ENCODE measurements around the gene POU2AF3. TPM values are rescaled to one million over a fixed set of nuclear protein-coding genes. Genes with fewer than 3 reads are reported as not detected.

Gene POU2AF3
- total and polyA plus RNA-seq, 2 donors (not counting 1 experiment from before 2014, with no cell fraction given): 0.51 to 2.1 TPM

DNA sequence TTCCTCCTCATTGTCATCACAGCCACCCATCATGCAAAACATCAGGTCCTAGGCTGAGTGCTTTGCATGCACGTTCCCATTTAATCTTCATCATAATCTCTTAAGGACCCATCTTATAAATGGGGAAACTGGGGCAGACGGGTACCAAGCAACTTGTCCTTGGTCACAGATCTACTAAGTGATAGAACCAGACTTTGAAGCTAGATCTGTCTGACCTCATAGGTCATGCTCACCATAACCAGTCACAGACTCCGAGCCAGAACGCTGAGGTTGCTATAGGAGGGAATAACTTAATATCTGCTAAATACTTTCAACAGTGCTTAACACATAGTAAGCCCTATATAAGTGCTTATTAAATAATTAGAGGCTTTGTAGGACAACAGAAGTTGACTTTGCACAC, 37.7 kb downstream of the POU2AF3 start:
- ChIA-PET CTCF (interaction anchor here (1.2 kb wide), 1 partner anchor 87 kb away, joined by 5 read pairs; no protein-coding TSS in a partner anchor), POLR2A (no interaction called here)
- intact Hi-C loops (cut with micrococcal nuclease): no loop called here
- Histone ChIP-seq H4K20me1 (ENCODE audit: control insufficient read depth, insufficient read depth, low read length, poor library complexity, severe bottlenecking) (no peaks in the 10 kb centered on the region), H3K9ac (ENCODE audit: low read length) (no peak overlapping the region), H2AFZ (ENCODE audit: insufficient read depth, low read depth, low read length, poor library complexity, severe bottlenecking) (no peak overlapping the region), H3K4me1 (ENCODE audit: control insufficient read depth in 2 of 2, insufficient read depth in 2 of 2, low read length in 2 of 2) (no peaks in the 10 kb centered on the region), H3K4me3 (ENCODE audit: control extremely low read depth in 1 of 5, extremely low read depth in 1 of 5, insufficient read depth in 1 of 5, low read depth in 2 of 5, low read length in 4 of 5) (no peak overlapping the region), H3K9me3 (ENCODE audit: control extremely low read depth in 1 of 3, control insufficient read depth in 2 of 3, insufficient read depth in 1 of 3, low read length in 2 of 3) (peaks cover 0 to 5% (median 1%) of the 10 kb centered on the region in 3 donors), H3K36me3 (replicated peaks in 1 of 2; ENCODE audit: control extremely low read depth in 1 of 2, control insufficient read depth in 1 of 2, extremely low read depth in 1 of 2, insufficient read depth in 2 of 2, low read length in 1 of 2) (no peaks in the 10 kb centered on the region), H3K27me3 (replicated peaks in 1 of 4; ENCODE audit: control extremely low read depth in 1 of 4, control insufficient read depth in 3 of 4, insufficient read depth in 4 of 4, low read length in 3 of 4) (no peaks in the 10 kb centered on the region), H3K4me2 (replicated peaks; ENCODE audit: low read depth, low read length, poor library complexity, severe bottlenecking) (no peak overlapping the region), H3K27ac (ENCODE audit: low read length in 2 of 2) (no peak overlapping the region), H3K79me2 (ENCODE audit: control insufficient read depth, insufficient read depth, low read length) (no peaks in the 10 kb centered on the region)
- H3K4me3 Mint-ChIP-seq: no peak overlapping the region
- no peak overlapping the region for H3K27ac Mint-ChIP-seq
- no peak for DNase-seq
- no peaks in the 10 kb centered on the region for H3K4me1 Mint-ChIP-seq
- TF ChIP-seq, protein P1, sequence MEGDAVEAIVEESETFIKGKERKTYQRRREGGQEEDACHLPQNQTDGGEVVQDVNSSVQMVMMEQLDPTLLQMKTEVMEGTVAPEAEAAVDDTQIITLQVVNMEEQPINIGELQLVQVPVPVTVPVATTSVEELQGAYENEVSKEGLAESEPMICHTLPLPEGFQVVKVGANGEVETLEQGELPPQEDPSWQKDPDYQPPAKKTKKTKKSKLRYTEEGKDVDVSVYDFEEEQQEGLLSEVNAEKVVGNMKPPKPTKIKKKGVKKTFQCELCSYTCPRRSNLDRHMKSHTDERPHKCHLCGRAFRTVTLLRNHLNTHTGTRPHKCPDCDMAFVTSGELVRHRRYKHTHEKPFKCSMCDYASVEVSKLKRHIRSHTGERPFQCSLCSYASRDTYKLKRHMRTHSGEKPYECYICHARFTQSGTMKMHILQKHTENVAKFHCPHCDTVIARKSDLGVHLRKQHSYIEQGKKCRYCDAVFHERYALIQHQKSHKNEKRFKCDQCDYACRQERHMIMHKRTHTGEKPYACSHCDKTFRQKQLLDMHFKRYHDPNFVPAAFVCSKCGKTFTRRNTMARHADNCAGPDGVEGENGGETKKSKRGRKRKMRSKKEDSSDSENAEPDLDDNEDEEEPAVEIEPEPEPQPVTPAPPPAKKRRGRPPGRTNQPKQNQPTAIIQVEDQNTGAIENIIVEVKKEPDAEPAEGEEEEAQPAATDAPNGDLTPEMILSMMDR (IDR thresholded peaks at IDR 0.05): no peak
- H3K27me3 Mint-ChIP-seq: no peaks in the 10 kb centered on the region
- WGBS (ENCODE audit: insufficient coverage): 86% methylated on average over 1 of the region's 4 CpGs
- H3K9me3 Mint-ChIP-seq (ENCODE audit: insufficient read depth): peaks cover 3% of the 10 kb centered on the region
- ATAC-seq (ENCODE audit: low read depth): no peak

DNA sequence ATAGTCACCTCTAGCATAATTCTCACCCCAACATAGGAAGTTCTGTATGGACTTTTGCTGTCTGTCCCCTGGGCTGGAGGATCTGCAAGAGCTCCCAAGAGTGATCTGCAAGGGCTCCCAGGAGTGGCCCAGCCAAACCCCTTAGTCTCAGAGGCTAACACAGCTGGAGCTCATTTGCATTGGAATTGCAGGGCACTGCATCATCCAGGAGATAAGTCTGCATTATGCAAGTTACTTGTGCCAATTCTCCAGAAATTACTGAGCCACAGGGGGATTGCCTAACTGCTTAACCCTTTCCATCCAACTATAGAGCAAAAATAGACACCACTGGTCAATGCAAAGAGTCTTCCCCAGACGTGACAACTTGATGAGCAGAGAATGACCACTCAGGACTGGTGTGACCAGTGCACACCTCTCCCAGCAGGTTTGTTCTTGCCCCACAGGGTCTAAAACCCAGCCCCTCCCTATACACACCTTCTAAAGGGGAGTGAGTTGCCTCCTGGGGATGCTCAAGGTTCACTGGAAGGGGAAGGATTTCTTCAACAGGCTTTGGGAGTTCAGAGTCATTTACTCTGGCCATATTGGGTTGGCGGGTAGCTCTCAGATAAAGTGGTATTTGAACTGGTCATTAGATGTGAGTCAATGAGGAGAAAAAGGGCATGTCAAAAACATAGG, 38.4 kb downstream of the POU2AF3 start:
- H3K9me3 ChIP-seq (ENCODE audit: control extremely low read depth in 1 of 3, control insufficient read depth in 2 of 3, insufficient read depth in 1 of 3, low read length in 2 of 3): peaks cover 0 to 5% (median 1%) of the 10 kb centered on the region in 3 donors
- no peaks in the 10 kb centered on the region for H3K36me3 ChIP-seq (replicated peaks in 1 of 2; ENCODE audit: control extremely low read depth in 1 of 2, control insufficient read depth in 1 of 2, extremely low read depth in 1 of 2, insufficient read depth in 2 of 2, low read length in 1 of 2)
- ATAC-seq (ENCODE audit: low read depth): no peak
- H3K4me3 ChIP-seq (ENCODE audit: control extremely low read depth in 1 of 5, extremely low read depth in 1 of 5, insufficient read depth in 1 of 5, low read depth in 2 of 5, low read length in 4 of 5): no peak overlapping the region
- no peak overlapping the region for H2AFZ ChIP-seq (ENCODE audit: insufficient read depth, low read depth, low read length, poor library complexity, severe bottlenecking)
- H3K27ac ChIP-seq (ENCODE audit: low read length in 2 of 2): no peak overlapping the region
- WGBS (ENCODE audit: insufficient coverage): 85% methylated on average over 2 of the region's 2 CpGs
- H3K4me3 Mint-ChIP-seq: no peak overlapping the region
- no peaks in the 10 kb centered on the region for H3K79me2 ChIP-seq (ENCODE audit: control insufficient read depth, insufficient read depth, low read length)
- H3K4me1 ChIP-seq (ENCODE audit: control insufficient read depth in 2 of 2, insufficient read depth in 2 of 2, low read length in 2 of 2): no peaks in the 10 kb centered on the region
- TF ChIP-seq, protein P1 (IDR thresholded peaks at IDR 0.05): no peak
- TF ChIP-seq EZH2 (IDR thresholded peaks at IDR 0.05; ENCODE audit: borderline replicate concordance, insufficient read depth, low read depth, low read length, poor library complexity, severe bottlenecking): no peak
- POLR2A ChIA-PET: no interaction called here
- H3K27me3 Mint-ChIP-seq: no peaks in the 10 kb centered on the region
- no peaks in the 10 kb centered on the region for H4K20me1 ChIP-seq (ENCODE audit: control insufficient read depth, insufficient read depth, low read length, poor library complexity, severe bottlenecking)
- CTCF ChIA-PET: interaction anchor here (1.2 to 1.9 kb wide), 2 partner anchors 86 to 93 kb away, joined by 5 to 6 read pairs; no protein-coding TSS in a partner anchor
- no peaks in the 10 kb centered on the region for H3K4me1 Mint-ChIP-seq
- peaks cover 3% of the 10 kb centered on the region for H3K9me3 Mint-ChIP-seq (ENCODE audit: insufficient read depth)
- no peak overlapping the region for H3K4me2 ChIP-seq (replicated peaks; ENCODE audit: low read depth, low read length, poor library complexity, severe bottlenecking)
- intact Hi-C loops (cut with micrococcal nuclease): no loop called here
- H3K27me3 ChIP-seq (replicated peaks in 1 of 4; ENCODE audit: control extremely low read depth in 1 of 4, control insufficient read depth in 3 of 4, insufficient read depth in 4 of 4, low read length in 3 of 4): no peaks in the 10 kb centered on the region
- H3K9ac ChIP-seq (ENCODE audit: low read length): no peak overlapping the region
- DNase-seq: no peak
- H3K27ac Mint-ChIP-seq: no peak overlapping the region
